SU-DHL-6 (cell line): ENCODE data around the gene SLC38A8.

ENCODE experiments used
- EZH2phosphoT487 ChIP-seq: fragments of 200-600 bp; sonication (generic), shearing (Covaris generic); conservative IDR thresholded peaks from 2 replicates; pipeline ENCODE4 v1.6.1; 2018; ENCODE audit warnings: mild to moderate bottlenecking, antibody characterized with exemption, low read length, moderate library complexity, mixed read lengths
- TF ChIP-seq, protein P1 (sequence below): fragments of 200-600 bp; sonication (generic); IDR thresholded peaks from one replicate; pipeline ENCODE4 v1.5.1; 2017; ENCODE audit warnings: antibody characterized with exemption, mild to moderate bottlenecking, low read length, moderate library complexity; ENCODE audit not compliant: insufficient read depth, poor library complexity, severe bottlenecking

- TF ChIP-seq, protein P1, sequence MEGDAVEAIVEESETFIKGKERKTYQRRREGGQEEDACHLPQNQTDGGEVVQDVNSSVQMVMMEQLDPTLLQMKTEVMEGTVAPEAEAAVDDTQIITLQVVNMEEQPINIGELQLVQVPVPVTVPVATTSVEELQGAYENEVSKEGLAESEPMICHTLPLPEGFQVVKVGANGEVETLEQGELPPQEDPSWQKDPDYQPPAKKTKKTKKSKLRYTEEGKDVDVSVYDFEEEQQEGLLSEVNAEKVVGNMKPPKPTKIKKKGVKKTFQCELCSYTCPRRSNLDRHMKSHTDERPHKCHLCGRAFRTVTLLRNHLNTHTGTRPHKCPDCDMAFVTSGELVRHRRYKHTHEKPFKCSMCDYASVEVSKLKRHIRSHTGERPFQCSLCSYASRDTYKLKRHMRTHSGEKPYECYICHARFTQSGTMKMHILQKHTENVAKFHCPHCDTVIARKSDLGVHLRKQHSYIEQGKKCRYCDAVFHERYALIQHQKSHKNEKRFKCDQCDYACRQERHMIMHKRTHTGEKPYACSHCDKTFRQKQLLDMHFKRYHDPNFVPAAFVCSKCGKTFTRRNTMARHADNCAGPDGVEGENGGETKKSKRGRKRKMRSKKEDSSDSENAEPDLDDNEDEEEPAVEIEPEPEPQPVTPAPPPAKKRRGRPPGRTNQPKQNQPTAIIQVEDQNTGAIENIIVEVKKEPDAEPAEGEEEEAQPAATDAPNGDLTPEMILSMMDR, result no peak
- TF ChIP-seq EZH2phosphoT487, result no peak
Measured at GRCh38 chr16:84050316-84050715, 7.7 kb upstream of the SLC38A8 start.
